GM12864 (cell line): Measurements from ENCODE around the gene AKAP8L.
"Not testable (repeated sequence)": the region's sequence is repeated elsewhere in the genome, so short reads cannot be mapped to it uniquely, and the experiment has no call there.

Experiments
- DNase-seq: peaks from one replicate; pipeline ENCODE4 v3.0.0-alpha.2; 2011; ENCODE audit warnings: low read depth
- H3K4me3 ChIP-seq: 2 replicates; pipeline ENCODE4 v1.5.1; 2011; ENCODE audit warnings: mild to moderate bottlenecking, low read depth, low read length, control low read depth
- TF ChIP-seq, protein P1 (sequence below): IDR thresholded peaks from 2 replicates; pipeline ENCODE4 v1.5.1; 2011; ENCODE audit warnings: low read depth, mild to moderate bottlenecking, moderate library complexity, low read length, control low read depth, inconsistent platforms; ENCODE audit errors: missing control alignments

AKAP8L gene

GRCh38 chr19:15398501-15399233 lies 20.1 kb downstream of the AKAP8L start:
- H3K4me3 ChIP-seq, result no peak overlapping the region
- no peak for DNase-seq
- TF ChIP-seq, protein P1, sequence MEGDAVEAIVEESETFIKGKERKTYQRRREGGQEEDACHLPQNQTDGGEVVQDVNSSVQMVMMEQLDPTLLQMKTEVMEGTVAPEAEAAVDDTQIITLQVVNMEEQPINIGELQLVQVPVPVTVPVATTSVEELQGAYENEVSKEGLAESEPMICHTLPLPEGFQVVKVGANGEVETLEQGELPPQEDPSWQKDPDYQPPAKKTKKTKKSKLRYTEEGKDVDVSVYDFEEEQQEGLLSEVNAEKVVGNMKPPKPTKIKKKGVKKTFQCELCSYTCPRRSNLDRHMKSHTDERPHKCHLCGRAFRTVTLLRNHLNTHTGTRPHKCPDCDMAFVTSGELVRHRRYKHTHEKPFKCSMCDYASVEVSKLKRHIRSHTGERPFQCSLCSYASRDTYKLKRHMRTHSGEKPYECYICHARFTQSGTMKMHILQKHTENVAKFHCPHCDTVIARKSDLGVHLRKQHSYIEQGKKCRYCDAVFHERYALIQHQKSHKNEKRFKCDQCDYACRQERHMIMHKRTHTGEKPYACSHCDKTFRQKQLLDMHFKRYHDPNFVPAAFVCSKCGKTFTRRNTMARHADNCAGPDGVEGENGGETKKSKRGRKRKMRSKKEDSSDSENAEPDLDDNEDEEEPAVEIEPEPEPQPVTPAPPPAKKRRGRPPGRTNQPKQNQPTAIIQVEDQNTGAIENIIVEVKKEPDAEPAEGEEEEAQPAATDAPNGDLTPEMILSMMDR, result no peak

GRCh38 chr19:15397782-15398181 lies 21.0 kb downstream of the AKAP8L start:
- TF ChIP-seq, protein P1, result no peak
- no peak for DNase-seq
- no peak overlapping the region for H3K4me3 ChIP-seq

DNA sequence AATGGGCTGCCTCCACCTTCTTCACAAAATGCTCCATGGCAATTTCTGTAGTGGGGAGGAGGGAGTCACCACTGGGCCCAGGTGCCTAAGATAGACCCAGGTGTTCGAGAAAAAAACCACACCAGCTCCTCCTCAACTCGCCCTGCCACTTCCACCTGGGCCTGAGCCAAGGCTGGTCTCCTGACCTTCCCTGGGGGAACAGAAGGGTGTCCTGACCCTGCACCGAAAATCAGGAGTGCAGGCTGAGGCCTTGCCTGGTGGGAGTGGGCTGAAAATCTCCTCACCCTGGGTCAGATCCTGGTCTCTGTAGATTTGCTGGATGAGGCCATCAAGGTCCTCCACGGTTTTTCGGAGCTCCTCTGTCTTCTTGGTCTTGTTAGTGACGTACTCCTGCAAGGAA lies 21.6 kb downstream of the AKAP8L start:
- no peak for DNase-seq
- TF ChIP-seq, protein P1, result no peak
- no peak overlapping the region for H3K4me3 ChIP-seq

DNA sequence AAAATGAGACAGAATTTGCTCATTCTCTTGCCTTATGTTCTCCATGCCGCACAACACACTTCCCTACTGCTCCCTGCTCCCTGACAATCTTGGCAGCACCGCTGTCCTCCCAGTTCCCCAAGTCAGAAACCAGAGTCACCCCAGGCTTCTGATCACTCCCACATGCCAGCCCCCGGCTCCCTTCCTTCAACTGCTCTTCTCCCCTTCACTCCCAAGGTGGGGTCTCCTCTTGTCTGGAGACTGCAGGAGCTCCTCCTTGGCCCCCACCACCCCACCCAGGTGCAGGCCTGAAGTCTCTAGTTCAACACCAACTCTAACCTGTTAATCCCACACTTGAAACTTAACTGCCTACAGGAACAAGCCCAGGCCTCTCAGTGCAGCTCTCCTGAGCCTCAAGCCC lies 22.4 kb downstream of the AKAP8L start:
- DNase-seq, result no peak
- H3K4me3 ChIP-seq, result no peak overlapping the region
- TF ChIP-seq, protein P1, result no peak

GRCh38 chr19:15395251-15395650 lies 23.5 kb downstream of the AKAP8L start:
- not testable (repeated sequence) for H3K4me3 ChIP-seq, DNase-seq

GRCh38 chr19:15394426-15394825 lies 24.4 kb downstream of the AKAP8L start:
- H3K4me3 ChIP-seq, result no peak overlapping the region
- TF ChIP-seq, protein P1, result no peak
- DNase-seq, result no peak

DNA sequence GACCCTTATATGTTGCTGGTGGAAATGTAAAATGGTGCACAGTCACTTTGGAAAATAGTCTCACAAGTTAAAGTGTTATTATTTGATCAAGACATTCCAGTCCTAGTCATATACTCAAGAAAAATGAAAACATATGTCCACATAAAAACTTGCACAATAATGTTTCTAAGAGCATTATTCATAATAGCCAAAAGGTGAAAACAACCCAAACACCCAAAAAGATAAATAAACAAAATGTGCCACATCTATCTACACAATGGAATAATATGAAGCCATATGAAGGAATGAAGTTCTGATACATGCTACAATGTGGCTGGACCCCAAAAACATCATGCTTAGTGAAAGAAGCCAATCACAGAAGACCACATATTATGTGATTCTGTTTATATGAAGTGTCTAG lies 24.8 kb downstream of the AKAP8L start:
- no peak overlapping the region for H3K4me3 ChIP-seq
- TF ChIP-seq, protein P1, result no peak
- DNase-seq, result no peak
